ENCODE results near the gene ILKAP. TPM values are rescaled to one million over a fixed set of nuclear protein-coding genes. Genes with fewer than 3 reads are reported as not detected.

The ILKAP gene
- total RNA-seq, 1 experiment from 2014 or later, result 41.5 TPM

DNA sequence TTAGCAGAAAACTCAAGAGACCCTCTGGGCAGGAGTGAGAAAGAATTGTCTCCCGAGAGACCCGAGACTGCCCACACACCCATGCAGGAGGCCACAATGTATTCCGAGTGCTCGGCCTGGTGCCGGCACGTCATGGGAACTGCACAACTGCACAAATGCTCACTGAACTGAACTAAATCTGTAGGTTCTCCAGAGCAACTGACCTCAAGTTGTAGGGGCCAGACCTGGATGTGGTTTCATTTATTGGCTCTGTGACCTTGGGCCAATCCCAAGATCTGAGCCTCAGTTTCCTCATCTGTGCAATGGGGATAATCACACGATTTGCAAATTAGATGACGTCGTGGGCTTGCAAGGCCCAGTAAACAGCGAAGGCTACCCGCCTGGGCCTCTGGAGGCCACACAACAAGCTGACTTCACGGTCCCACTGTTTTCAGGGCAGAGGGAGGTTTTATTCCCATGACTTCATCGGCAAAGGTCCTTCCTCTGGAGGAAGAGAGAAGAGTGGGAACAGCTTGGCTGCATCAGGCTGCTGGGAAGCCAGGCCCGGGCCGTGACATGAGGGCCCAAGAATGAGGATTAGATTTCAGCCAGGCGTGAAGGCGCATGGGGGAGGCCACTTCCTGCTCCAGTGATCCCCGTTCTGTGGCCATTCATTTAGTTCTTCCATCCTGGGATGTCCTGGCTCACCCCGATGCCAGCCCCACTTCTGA is 48.3 kb downstream of the ILKAP start:
- Histone ChIP-seq H2AFZ (ENCODE audit: low read length) (no peak overlapping the region), H3K4me2 (ENCODE audit: insufficient read depth, insufficient read length, low read length) (no peak overlapping the region), H3K18ac (ENCODE audit: insufficient read length, low read depth, low read length) (no peak overlapping the region), H3K14ac (ENCODE audit: insufficient read depth, low read length) (no peak overlapping the region; the same call in 1 of the 2 replicates), H2BK12ac (ENCODE audit: insufficient read length, low read depth, low read length) (no peak overlapping the region), H4K20me1 (ENCODE audit: control insufficient read depth, insufficient read depth, insufficient read length) (no peaks in the 10 kb centered on the region), H3K79me1 (ENCODE audit: insufficient read depth, low read depth, low read length, poor library complexity, severe bottlenecking) (no peaks in the 10 kb centered on the region), H2BK120ac (ENCODE audit: low read depth, low read length, poor library complexity, severe bottlenecking) (no peak overlapping the region), H3K4me1 (ENCODE audit: insufficient read depth, low read length) (no peaks in the 10 kb centered on the region), H3K23ac (ENCODE audit: insufficient read length, low read depth, low read length) (no peak overlapping the region), H2BK5ac (ENCODE audit: insufficient read length, low read length) (no peak overlapping the region), H3T11ph (ENCODE audit: low read length) (no peak overlapping the region), H3K27me3 (ENCODE audit: insufficient read depth, low read length) (no peaks in the 10 kb centered on the region; the same call in 1 of the 2 replicates), H2AK5ac (ENCODE audit: insufficient read length, low read length) (no peak overlapping the region), H3K4ac (ENCODE audit: low read depth, low read length) (no peak overlapping the region), H3K23me2 (ENCODE audit: insufficient read length, low read depth, low read length, poor library complexity, severe bottlenecking) (peaks cover 10% of the 10 kb centered on the region), H4K91ac (ENCODE audit: insufficient read length, low read depth, low read length) (no peak overlapping the region), H2BK20ac (ENCODE audit: low read depth, low read length, poor library complexity, severe bottlenecking) (no peak overlapping the region), H3K27ac (ENCODE audit: insufficient read length, low read depth, low read length) (no peak overlapping the region), H4K5ac (ENCODE audit: insufficient read length, low read depth, low read length) (no peak overlapping the region), H3K9ac (ENCODE audit: extremely low read depth, insufficient read length, low read length) (no peak overlapping the region), H3K9me3 (ENCODE audit: control insufficient read depth, low read depth, low read length) (no peaks in the 10 kb centered on the region), H2BK15ac (ENCODE audit: low read depth, low read length) (no peak overlapping the region), H3K56ac (ENCODE audit: insufficient read length, low read depth, low read length) (no peak overlapping the region), H4K8ac (replicated peaks; ENCODE audit: insufficient read length, low read depth, low read length) (no peak overlapping the region), H3K79me2 (ENCODE audit: insufficient read depth, low read length) (no peaks in the 10 kb centered on the region)
- H3K4me1 Mint-ChIP-seq, result peaks cover 12 to 19% of the 10 kb centered on the region in 2 experiments
- peaks cover 14% of the 10 kb centered on the region for H3K27me3 Mint-ChIP-seq (ENCODE audit: low read depth)
- H3K27ac Mint-ChIP-seq, result no peak overlapping the region
- no peaks in the 10 kb centered on the region; a peak in 2 of 7 replicates for H3K36me3 Mint-ChIP-seq (ENCODE audit: insufficient read depth in 1 of 3, low read depth in 3 of 3)
- no peaks in the 10 kb centered on the region for H3K9me3 Mint-ChIP-seq
- TF ChIP-seq, protein P1, sequence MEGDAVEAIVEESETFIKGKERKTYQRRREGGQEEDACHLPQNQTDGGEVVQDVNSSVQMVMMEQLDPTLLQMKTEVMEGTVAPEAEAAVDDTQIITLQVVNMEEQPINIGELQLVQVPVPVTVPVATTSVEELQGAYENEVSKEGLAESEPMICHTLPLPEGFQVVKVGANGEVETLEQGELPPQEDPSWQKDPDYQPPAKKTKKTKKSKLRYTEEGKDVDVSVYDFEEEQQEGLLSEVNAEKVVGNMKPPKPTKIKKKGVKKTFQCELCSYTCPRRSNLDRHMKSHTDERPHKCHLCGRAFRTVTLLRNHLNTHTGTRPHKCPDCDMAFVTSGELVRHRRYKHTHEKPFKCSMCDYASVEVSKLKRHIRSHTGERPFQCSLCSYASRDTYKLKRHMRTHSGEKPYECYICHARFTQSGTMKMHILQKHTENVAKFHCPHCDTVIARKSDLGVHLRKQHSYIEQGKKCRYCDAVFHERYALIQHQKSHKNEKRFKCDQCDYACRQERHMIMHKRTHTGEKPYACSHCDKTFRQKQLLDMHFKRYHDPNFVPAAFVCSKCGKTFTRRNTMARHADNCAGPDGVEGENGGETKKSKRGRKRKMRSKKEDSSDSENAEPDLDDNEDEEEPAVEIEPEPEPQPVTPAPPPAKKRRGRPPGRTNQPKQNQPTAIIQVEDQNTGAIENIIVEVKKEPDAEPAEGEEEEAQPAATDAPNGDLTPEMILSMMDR (conservative IDR thresholded peaks at IDR 0.05), result no peak
- no CpG with 5 or more reads among the region's 19 CpGs for WGBS (ENCODE audit: extremely low coverage, insufficient read length, low lambda C conversion rate)
- DNase-seq, result no peak
- no peak overlapping the region for H3K4me3 Mint-ChIP-seq

Measured in H9 (cell line).